Measurements from ENCODE around the gene ACTL7B.

ACTL7B gene

GRCh38 chr9:108884701-108885100 is 28.9 kb upstream of the ACTL7B start:
- Histone ChIP-seq H3K4me3 (ENCODE audit: low read depth, low read length) (no peak overlapping the region), H3K36me3 (ENCODE audit: control insufficient read depth in 2 of 2, insufficient read depth in 1 of 2, low read length in 2 of 2) (peaks cover 12 to 56% of the 10 kb centered on the region in 2 experiments), H3K9me3 (ENCODE audit: control insufficient read depth, insufficient read depth, low read depth, low read length) (no peaks in the 10 kb centered on the region), H3K27ac (ENCODE audit: extremely low read depth, low read depth, low read length) (no peak overlapping the region), H3K4me1 (ENCODE audit: control insufficient read depth, insufficient read depth, low read length) (0 out of 2 replicates have a peak, but pooled peaks cover 2% of the 10 kb centered on the region)
- TF ChIP-seq ZFP69B (tag by site-specific recombination; IDR thresholded peaks at IDR 0.05) = no peak
- ChIA-PET POLR2A (no interaction called here), CTCF (no interaction called here)

- no peak for TF ChIP-seq ZNF10 (tag by site-specific recombination; IDR thresholded peaks at IDR 0.05)
- TF ChIP-seq ZNF223 (tag by site-specific recombination; IDR thresholded peaks at IDR 0.05) = no peak
- no peak for TF ChIP-seq GFI1B (tag by site-specific recombination; IDR thresholded peaks at IDR 0.05)
- no peak for TF ChIP-seq ZNF549 (tag by site-specific recombination; IDR thresholded peaks at IDR 0.05)
- no peak for TF ChIP-seq ZNF341 (tag by site-specific recombination; IDR thresholded peaks at IDR 0.05; ENCODE audit: low read depth)
- TF ChIP-seq ZNF140 (tag by site-specific recombination; IDR thresholded peaks at IDR 0.05) = no peak
- TF ChIP-seq ZSCAN5A (tag by site-specific recombination; IDR thresholded peaks at IDR 0.05) = no peak
- no peak for TF ChIP-seq KLF1 (tag by site-specific recombination; IDR thresholded peaks at IDR 0.05)
- TF ChIP-seq PRDM10 (tag by site-specific recombination; IDR thresholded peaks at IDR 0.05) = no peak
- no peak for TF ChIP-seq ZNF626 (tag by site-specific recombination; IDR thresholded peaks at IDR 0.05)
- no peak for TF ChIP-seq EGR2 (tag by site-specific recombination; IDR thresholded peaks at IDR 0.05; ENCODE audit: low read depth)
- TF ChIP-seq ZNF843 (tag by site-specific recombination; IDR thresholded peaks at IDR 0.05) = no peak
- no peak for TF ChIP-seq SCRT1 (tag by site-specific recombination; IDR thresholded peaks at IDR 0.05; ENCODE audit: borderline replicate concordance)
- TF ChIP-seq, protein P1, sequence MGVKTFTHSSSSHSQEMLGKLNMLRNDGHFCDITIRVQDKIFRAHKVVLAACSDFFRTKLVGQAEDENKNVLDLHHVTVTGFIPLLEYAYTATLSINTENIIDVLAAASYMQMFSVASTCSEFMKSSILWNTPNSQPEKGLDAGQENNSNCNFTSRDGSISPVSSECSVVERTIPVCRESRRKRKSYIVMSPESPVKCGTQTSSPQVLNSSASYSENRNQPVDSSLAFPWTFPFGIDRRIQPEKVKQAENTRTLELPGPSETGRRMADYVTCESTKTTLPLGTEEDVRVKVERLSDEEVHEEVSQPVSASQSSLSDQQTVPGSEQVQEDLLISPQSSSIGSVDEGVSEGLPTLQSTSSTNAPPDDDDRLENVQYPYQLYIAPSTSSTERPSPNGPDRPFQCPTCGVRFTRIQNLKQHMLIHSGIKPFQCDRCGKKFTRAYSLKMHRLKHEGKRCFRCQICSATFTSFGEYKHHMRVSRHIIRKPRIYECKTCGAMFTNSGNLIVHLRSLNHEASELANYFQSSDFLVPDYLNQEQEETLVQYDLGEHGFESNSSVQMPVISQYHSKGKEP (tag by site-specific recombination; IDR thresholded peaks at IDR 0.05) = no peak
- TF ChIP-seq ZNF16 (tag by site-specific recombination; IDR thresholded peaks at IDR 0.05; ENCODE audit: low read depth) = no peak
- no peak for TF ChIP-seq ZSCAN18 (tag by site-specific recombination; IDR thresholded peaks at IDR 0.05)
- no peak for TF ChIP-seq ZNF768 (tag by site-specific recombination; IDR thresholded peaks at IDR 0.05)
- Histone ChIP-seq H3K36me3 (ENCODE audit: control insufficient read depth in 2 of 2, insufficient read depth in 1 of 2, low read length in 2 of 2) (peaks cover 18 to 58% of the 10 kb centered on the region in 2 experiments), H3K4me3 (ENCODE audit: low read depth, low read length) (no peak overlapping the region), H3K27ac (ENCODE audit: extremely low read depth, low read depth, low read length) (no peak overlapping the region), H3K4me1 (ENCODE audit: control insufficient read depth, insufficient read depth, low read length) (0 out of 2 replicates have a peak, but pooled peaks cover 2% of the 10 kb centered on the region), H3K9me3 (ENCODE audit: control insufficient read depth, insufficient read depth, low read depth, low read length) (no peaks in the 10 kb centered on the region)
- ChIA-PET POLR2A (interaction anchor here (0.7 kb wide), 1 partner anchor 128 kb away, joined by 4 read pairs; no protein-coding TSS in a partner anchor), CTCF (interaction anchor here (0.5 to 1.0 kb wide), 4 partner anchors 12 to 371 kb away, joined by 3 read pairs; no protein-coding TSS in a partner anchor)
Observed at GRCh38 chr9:108883085-108883484, 27.3 kb upstream of the ACTL7B start.
